Left kidney (tissue), 8 donors: ENCODE results near the gene RPS4Y2. TPM values are rescaled to one million over a fixed set of nuclear protein-coding genes. Genes with fewer than 3 reads are reported as not detected.

Source experiments
- DNase-seq: peaks from one replicate; pipeline ENCODE4 v3.0.0-alpha.2; 2013
- long read RNA-seq, 8 donors: transcript quantifications; one replicate each; lab custom pipeline, GENCODE V29; 2026
- polyA plus RNA-seq: library from polyadenylated mRNA; unstranded; fragments of 120-200 nt; gene quantifications from one replicate; pipeline ENCODE4 v1.2.1, GENCODE V29; 2013; ENCODE audit not compliant: insufficient read length

The RPS4Y2 gene
- 0.30 TPM for polyA plus RNA-seq
- long read RNA-seq, donor 1, result 0 reads
- long read RNA-seq, donor 2, result 0 reads
- long read RNA-seq, donor 3, result 0 reads
- long read RNA-seq, donor 4, result 0 reads
- long read RNA-seq, donor 5, result 0 reads
- long read RNA-seq, donor 6, result 0 reads
- long read RNA-seq, donor 7, result 0 reads
- long read RNA-seq, donor 8, result 0 reads

GRCh38 chrY:20755808-20756207 lies at the start of gene RPS4Y2:
RPS4Y2 (plus strand) TSS chrY:20756108; CDS start chrY:20756164, 56 bp downstream.
- no peak for DNase-seq

- DNase-seq, result no peak
Measured at GRCh38 chrY:20714391-20714790, 41.5 kb upstream of the RPS4Y2 start.

- DNase-seq, result no peak
Measured at GRCh38 chrY:20726184-20726907, 29.6 kb upstream of the RPS4Y2 start.

GRCh38 chrY:20735200-20735599 lies 20.7 kb upstream of the RPS4Y2 start:
- DNase-seq, result no peak

GRCh38 chrY:20739806-20740205 lies 16.1 kb upstream of the RPS4Y2 start:
- no peak for DNase-seq

- no peak for DNase-seq
Measured at GRCh38 chrY:20740609-20741008, 15.3 kb upstream of the RPS4Y2 start.

- no peak for DNase-seq
Measured at GRCh38 chrY:20745060-20745459, 10.8 kb upstream of the RPS4Y2 start.

GRCh38 chrY:20746919-20747318 lies 9.0 kb upstream of the RPS4Y2 start:
- DNase-seq, result no peak

GRCh38 chrY:20763869-20764268 lies 8.0 kb downstream of the RPS4Y2 start:
- DNase-seq, result no peak

GRCh38 chrY:20765117-20765516 lies 9.2 kb downstream of the RPS4Y2 start:
- DNase-seq, result no peak

GRCh38 chrY:20770755-20771154 lies 14.8 kb downstream of the RPS4Y2 start:
- DNase-seq, result no peak

GRCh38 chrY:20776104-20776503 lies 20.2 kb downstream of the RPS4Y2 start:
- DNase-seq, result no peak

- DNase-seq, result no peak
Measured at GRCh38 chrY:20780104-20780654, 24.3 kb downstream of the RPS4Y2 start.

GRCh38 chrY:20780776-20781175 lies 24.9 kb downstream of the RPS4Y2 start:
- no peak for DNase-seq

GRCh38 chrY:20781408-20781807 lies 25.5 kb downstream of the RPS4Y2 start:
- no peak for DNase-seq

- no peak for DNase-seq
Measured at GRCh38 chrY:20784965-20785364, 29.1 kb downstream of the RPS4Y2 start.

GRCh38 chrY:20787076-20787475 lies 31.2 kb downstream of the RPS4Y2 start:
- no peak for DNase-seq

- DNase-seq, result no peak
Measured at GRCh38 chrY:20798351-20799049, 42.6 kb downstream of the RPS4Y2 start.

GRCh38 chrY:20802659-20803058 lies 46.8 kb downstream of the RPS4Y2 start:
- DNase-seq, result no peak

- DNase-seq, result no peak
Measured at GRCh38 chrY:20806243-20806642, 50.3 kb downstream of the RPS4Y2 start.

- DNase-seq, result no peak
Measured at GRCh38 chrY:20813459-20813858, 57.6 kb downstream of the RPS4Y2 start.

GRCh38 chrY:20814794-20815193 lies 58.9 kb downstream of the RPS4Y2 start:
- no peak for DNase-seq

GRCh38 chrY:20817067-20817466 lies 61.2 kb downstream of the RPS4Y2 start:
- no peak for DNase-seq
